ENCODE results near the gene AGA. TPM values are rescaled to one million over a fixed set of nuclear protein-coding genes. Genes with fewer than 3 reads are reported as not detected.

Gene AGA
- total RNA-seq, 2 donors from 2014 or later, result 10.9 to 15.8 TPM

DNA sequence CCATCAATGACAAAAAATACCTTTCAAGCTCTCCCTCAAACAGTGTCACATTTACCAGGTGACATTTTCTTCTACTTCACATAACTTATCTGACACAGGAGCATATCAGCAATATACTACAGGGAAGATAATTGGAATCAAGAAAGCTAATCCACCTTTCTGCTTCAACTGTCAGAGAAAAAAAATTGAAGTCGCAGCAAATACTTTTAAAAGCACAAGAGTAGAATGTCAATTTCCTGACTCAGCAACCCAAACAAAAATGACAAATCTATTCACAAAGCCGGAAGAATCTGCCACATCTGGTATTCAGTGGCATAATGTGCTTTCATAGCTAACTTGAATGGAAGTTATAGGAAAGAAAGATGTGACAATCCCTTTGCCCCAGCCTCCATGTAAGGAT, 36.7 kb downstream of the AGA start:
- Mint-ChIP-seq H3K9me3 (no peaks in the 10 kb centered on the region), H3K36me3 (ENCODE audit: low read depth) (no peaks in the 10 kb centered on the region), H3K4me1 (peaks cover 10% of the 10 kb centered on the region), H3K27me3 (ENCODE audit: insufficient read depth) (no peaks in the 10 kb centered on the region), H3K27ac (no peak overlapping the region), H3K4me3 (no peak overlapping the region)
- Histone ChIP-seq H3K27me3 (ENCODE audit: control insufficient read depth, insufficient read depth, low read length, poor library complexity, severe bottlenecking) (no peaks in the 10 kb centered on the region), H3K27ac (ENCODE audit: low read depth, low read length) (no peak overlapping the region), H3K36me3 (ENCODE audit: control insufficient read depth, insufficient read depth, low read length) (no peaks in the 10 kb centered on the region), H3K9me3 (ENCODE audit: control insufficient read depth, low read length) (no peaks in the 10 kb centered on the region), H3K9ac (ENCODE audit: extremely low read depth, low read length, poor library complexity, severe bottlenecking) (no peak overlapping the region), H3K4me3 (ENCODE audit: low read length) (no peak overlapping the region), H3K4me1 (ENCODE audit: control insufficient read depth, insufficient read depth, low read length) (no peaks in the 10 kb centered on the region)
- no peak for TF ChIP-seq CTCF (conservative IDR thresholded peaks at IDR 0.05)
- 98 to 100% methylated on average over 1 to 2 of the region's 2 CpGs for WGBS, 2 experiments (ENCODE audit: insufficient coverage in 1 of 2, insufficient read length in 1 of 2)
- no peak for DNase-seq

DNA sequence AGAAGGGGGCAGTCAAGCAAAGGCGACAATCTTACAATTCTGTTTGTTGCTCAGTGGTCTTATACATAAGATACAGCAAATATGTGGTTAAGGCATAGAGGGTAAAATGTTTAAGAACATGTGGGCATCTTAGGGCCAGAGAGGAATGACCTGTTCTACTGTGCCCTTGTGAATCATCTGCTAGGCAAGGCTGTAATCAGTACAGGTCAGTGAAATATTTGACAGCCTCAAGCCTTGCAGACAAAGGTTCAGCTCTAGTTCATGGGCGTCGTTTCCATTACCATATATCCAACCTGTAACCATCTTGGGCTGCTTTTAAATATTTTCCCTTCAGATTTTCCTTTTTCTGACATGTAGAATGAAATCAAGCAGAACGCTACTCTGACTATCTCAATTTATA, 37.3 kb downstream of the AGA start:
- Mint-ChIP-seq H3K4me1 (peaks cover 10% of the 10 kb centered on the region), H3K4me3 (no peak overlapping the region), H3K9me3 (no peaks in the 10 kb centered on the region), H3K27me3 (ENCODE audit: insufficient read depth) (no peaks in the 10 kb centered on the region), H3K27ac (no peak overlapping the region), H3K36me3 (ENCODE audit: low read depth) (no peaks in the 10 kb centered on the region)
- Histone ChIP-seq H3K4me1 (ENCODE audit: control insufficient read depth, insufficient read depth, low read length) (no peaks in the 10 kb centered on the region), H3K4me3 (ENCODE audit: low read length) (no peak overlapping the region), H3K27ac (ENCODE audit: low read depth, low read length) (no peak overlapping the region), H3K9ac (ENCODE audit: extremely low read depth, low read length, poor library complexity, severe bottlenecking) (no peak overlapping the region), H3K27me3 (ENCODE audit: control insufficient read depth, insufficient read depth, low read length, poor library complexity, severe bottlenecking) (no peaks in the 10 kb centered on the region), H3K36me3 (ENCODE audit: control insufficient read depth, insufficient read depth, low read length) (no peaks in the 10 kb centered on the region), H3K9me3 (ENCODE audit: control insufficient read depth, low read length) (no peaks in the 10 kb centered on the region)
- DNase-seq, result no peak
- no peak for TF ChIP-seq CTCF (conservative IDR thresholded peaks at IDR 0.05)
- WGBS, 2 experiments (ENCODE audit: insufficient coverage in 1 of 2, insufficient read length in 1 of 2), result 93 to 95% methylated on average over 4 of the region's 4 CpGs

DNA sequence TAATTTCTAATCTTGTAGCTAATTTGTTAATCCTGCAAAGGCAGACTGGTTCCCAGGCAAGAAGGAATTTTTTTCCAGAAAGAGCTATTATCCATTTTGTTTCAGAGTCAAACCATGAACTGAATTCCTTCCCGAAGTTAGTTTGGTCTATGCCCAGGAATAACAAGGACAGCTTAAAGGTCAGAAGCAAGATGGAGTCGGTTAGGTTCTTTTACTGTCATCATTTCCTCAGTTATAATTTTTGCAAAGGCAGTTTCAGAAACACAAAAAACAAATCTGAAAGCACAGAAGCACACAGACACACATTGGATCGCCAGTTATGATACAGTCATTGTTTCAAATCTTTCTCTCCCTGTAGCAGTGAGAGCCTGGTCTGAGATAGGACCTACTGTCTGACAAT, 37.9 kb downstream of the AGA start:
- Mint-ChIP-seq H3K4me3 (no peak overlapping the region), H3K27ac (no peak overlapping the region), H3K27me3 (ENCODE audit: insufficient read depth) (no peaks in the 10 kb centered on the region), H3K36me3 (ENCODE audit: low read depth) (no peaks in the 10 kb centered on the region), H3K4me1 (peaks cover 10% of the 10 kb centered on the region), H3K9me3 (no peaks in the 10 kb centered on the region)
- whole genome bisulfite sequencing, 2 experiments (ENCODE audit: insufficient coverage in 1 of 2, insufficient read length in 1 of 2), result 93 to 100% methylated on average over 2 to 3 of the region's 3 CpGs
- Histone ChIP-seq H3K27ac (ENCODE audit: low read depth, low read length) (no peak overlapping the region), H3K9ac (ENCODE audit: extremely low read depth, low read length, poor library complexity, severe bottlenecking) (no peak overlapping the region), H3K4me1 (ENCODE audit: control insufficient read depth, insufficient read depth, low read length) (no peaks in the 10 kb centered on the region), H3K4me3 (ENCODE audit: low read length) (no peak overlapping the region), H3K9me3 (ENCODE audit: control insufficient read depth, low read length) (no peaks in the 10 kb centered on the region), H3K36me3 (ENCODE audit: control insufficient read depth, insufficient read depth, low read length) (no peaks in the 10 kb centered on the region), H3K27me3 (ENCODE audit: control insufficient read depth, insufficient read depth, low read length, poor library complexity, severe bottlenecking) (no peaks in the 10 kb centered on the region)
- TF ChIP-seq CTCF (conservative IDR thresholded peaks at IDR 0.05), result no peak
- no peak for DNase-seq
